Osteoblast (primary cell): Measurements from ENCODE around the gene RGS9. TPM values are rescaled to one million over a fixed set of nuclear protein-coding genes. Genes with fewer than 3 reads are reported as not detected.

Experiments used
- DNase-seq: peaks from one replicate; pipeline ENCODE4 v3.0.0; 2011; ENCODE audit warnings: low spot score, mixed read lengths; ENCODE audit not compliant: insufficient read length; ENCODE audit errors: missing footprints
- H2AFZ ChIP-seq: 2 replicates; pipeline ENCODE4 v1.6.0; 2011; ENCODE audit warnings: mild to moderate bottlenecking, low read length
- H3K27ac ChIP-seq: 2 replicates; pipeline ENCODE4 v1.5.1; 2011; ENCODE audit warnings: mild to moderate bottlenecking, low read depth, low read length, moderate library complexity
- H3K27me3 ChIP-seq: 2 replicates; pipeline ENCODE4 v1.6.0; 2012; ENCODE audit warnings: mild to moderate bottlenecking, control low read depth, inconsistent platforms, low read length, moderate library complexity; ENCODE audit not compliant: insufficient read depth
- H3K36me3 ChIP-seq: 2 replicates; pipeline ENCODE4 v1.5.1; 2011; ENCODE audit warnings: mild to moderate bottlenecking, low read length, control low read depth, moderate library complexity; ENCODE audit not compliant: insufficient read depth
- H3K4me1 ChIP-seq: 2 replicates; pipeline ENCODE4 v1.5.1; 2011; ENCODE audit warnings: mild to moderate bottlenecking, low read length, control low read depth, moderate library complexity; ENCODE audit not compliant: insufficient read depth
- H3K4me2 ChIP-seq: 2 replicates; pipeline ENCODE4 v1.6.0; 2011; ENCODE audit warnings: mild to moderate bottlenecking, low read length; ENCODE audit not compliant: insufficient read depth
- H3K4me3 ChIP-seq: fragments of 200-600 bp; sonication (generic); 3 replicates; pipeline ENCODE4 v1.5.1; 2012; ENCODE audit warnings: mild to moderate bottlenecking, low read length, inconsistent platforms; ENCODE audit not compliant: insufficient read depth
- H3K79me2 ChIP-seq: 2 replicates; pipeline ENCODE4 v1.6.0; 2012; ENCODE audit warnings: mild to moderate bottlenecking, low read length, control low read depth, inconsistent platforms; ENCODE audit not compliant: insufficient read depth
- H3K9me3 ChIP-seq: 2 replicates; pipeline ENCODE4 v1.5.1; 2011; ENCODE audit warnings: low read depth, low read length, control low read depth
- H4K20me1 ChIP-seq: 2 replicates; pipeline ENCODE4 v1.6.0; 2012; ENCODE audit warnings: mild to moderate bottlenecking, low read length, control low read depth; ENCODE audit not compliant: insufficient read depth
- total RNA-seq: library from RNA; depleted of rRNA; stranded (reverse); fragments of >200 nt; gene quantifications from 2 replicates; pipeline ENCODE4 v1.2.3, GENCODE V29; 2012
- TF ChIP-seq, protein P1 (sequence below): IDR thresholded peaks from 2 replicates; pipeline ENCODE4 v1.5.1; 2011; ENCODE audit warnings: mild to moderate bottlenecking, low read depth, low read length, moderate library complexity; ENCODE audit errors: extremely low read depth

Gene RGS9
- total RNA-seq, 1 donor, result 0.36 TPM

DNA sequence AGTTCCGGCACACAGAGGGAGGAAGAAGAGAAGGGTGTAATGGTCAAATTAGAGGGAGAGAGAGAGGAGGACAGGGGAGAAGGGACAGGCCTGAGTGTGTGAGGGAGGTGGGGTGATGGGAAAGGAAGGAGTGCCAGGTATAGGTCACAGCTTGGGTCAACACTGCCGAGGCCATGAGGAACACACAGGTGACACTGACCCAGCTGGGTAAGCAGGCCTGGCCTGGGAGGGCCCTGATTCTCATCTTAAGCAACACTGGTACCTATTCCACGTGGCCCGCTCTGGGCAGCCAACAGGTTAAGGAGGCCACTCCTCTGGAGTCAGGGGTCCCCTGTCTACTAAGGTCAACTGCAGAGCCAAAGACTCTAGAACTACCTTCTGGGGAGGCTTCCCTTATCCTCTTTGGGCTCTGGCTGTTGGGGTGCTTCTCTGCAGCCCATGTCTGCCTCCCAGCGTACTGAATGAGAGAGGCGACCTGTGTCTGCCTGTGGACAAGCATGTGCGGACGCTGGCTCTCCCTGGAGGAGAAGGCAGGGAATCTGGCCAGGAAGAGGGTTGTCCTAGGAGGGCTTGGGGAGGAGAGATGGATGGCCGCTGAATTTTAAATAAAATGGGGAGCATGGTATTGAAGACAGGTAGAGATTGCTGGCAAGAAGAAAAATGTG, 57.6 kb downstream of the RGS9 start:
- Histone ChIP-seq H4K20me1 (no peaks in the 10 kb centered on the region), H3K79me2 (no peaks in the 10 kb centered on the region), H2AFZ (no peak overlapping the region), H3K4me1 (peaks cover 21% of the 10 kb centered on the region), H3K4me2 (no peak overlapping the region), H3K27ac (no peak overlapping the region), H3K9me3 (no peaks in the 10 kb centered on the region), H3K36me3 (no peaks in the 10 kb centered on the region), H3K4me3 (no peak overlapping the region), H3K27me3 (no peaks in the 10 kb centered on the region)
- TF ChIP-seq, protein P1, sequence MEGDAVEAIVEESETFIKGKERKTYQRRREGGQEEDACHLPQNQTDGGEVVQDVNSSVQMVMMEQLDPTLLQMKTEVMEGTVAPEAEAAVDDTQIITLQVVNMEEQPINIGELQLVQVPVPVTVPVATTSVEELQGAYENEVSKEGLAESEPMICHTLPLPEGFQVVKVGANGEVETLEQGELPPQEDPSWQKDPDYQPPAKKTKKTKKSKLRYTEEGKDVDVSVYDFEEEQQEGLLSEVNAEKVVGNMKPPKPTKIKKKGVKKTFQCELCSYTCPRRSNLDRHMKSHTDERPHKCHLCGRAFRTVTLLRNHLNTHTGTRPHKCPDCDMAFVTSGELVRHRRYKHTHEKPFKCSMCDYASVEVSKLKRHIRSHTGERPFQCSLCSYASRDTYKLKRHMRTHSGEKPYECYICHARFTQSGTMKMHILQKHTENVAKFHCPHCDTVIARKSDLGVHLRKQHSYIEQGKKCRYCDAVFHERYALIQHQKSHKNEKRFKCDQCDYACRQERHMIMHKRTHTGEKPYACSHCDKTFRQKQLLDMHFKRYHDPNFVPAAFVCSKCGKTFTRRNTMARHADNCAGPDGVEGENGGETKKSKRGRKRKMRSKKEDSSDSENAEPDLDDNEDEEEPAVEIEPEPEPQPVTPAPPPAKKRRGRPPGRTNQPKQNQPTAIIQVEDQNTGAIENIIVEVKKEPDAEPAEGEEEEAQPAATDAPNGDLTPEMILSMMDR, result no peak
- no peak for DNase-seq

DNA sequence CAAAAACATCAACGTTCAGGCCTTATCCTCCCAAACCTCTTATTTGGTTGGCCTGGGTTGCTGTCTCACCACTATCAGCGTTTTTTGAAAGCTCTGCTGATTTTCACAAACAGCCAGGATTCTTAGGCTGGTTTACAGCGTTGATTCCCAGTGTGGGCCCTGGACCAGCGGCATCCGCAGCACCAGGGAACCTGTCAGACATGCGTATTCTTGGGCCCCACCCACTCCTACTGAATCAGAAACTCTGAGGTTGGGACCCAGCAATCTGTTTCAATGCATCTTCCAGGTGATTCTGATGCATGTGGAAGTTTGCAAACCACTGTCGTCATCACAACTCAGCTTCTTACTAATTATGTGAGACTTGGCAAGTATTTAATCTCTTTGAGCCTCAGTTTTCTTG, 58.5 kb downstream of the RGS9 start:
- no peaks in the 10 kb centered on the region for H3K36me3 ChIP-seq
- H3K79me2 ChIP-seq, result no peaks in the 10 kb centered on the region
- TF ChIP-seq, protein P1, result no peak
- H3K4me3 ChIP-seq, result no peak overlapping the region
- H3K27me3 ChIP-seq, result no peaks in the 10 kb centered on the region
- peaks cover 18% of the 10 kb centered on the region for H3K4me1 ChIP-seq
- DNase-seq, result no peak
- no peak overlapping the region for H2AFZ ChIP-seq
- no peak overlapping the region for H3K27ac ChIP-seq
- H3K9me3 ChIP-seq, result no peaks in the 10 kb centered on the region
- no peaks in the 10 kb centered on the region for H4K20me1 ChIP-seq
- no peak overlapping the region for H3K4me2 ChIP-seq

DNA sequence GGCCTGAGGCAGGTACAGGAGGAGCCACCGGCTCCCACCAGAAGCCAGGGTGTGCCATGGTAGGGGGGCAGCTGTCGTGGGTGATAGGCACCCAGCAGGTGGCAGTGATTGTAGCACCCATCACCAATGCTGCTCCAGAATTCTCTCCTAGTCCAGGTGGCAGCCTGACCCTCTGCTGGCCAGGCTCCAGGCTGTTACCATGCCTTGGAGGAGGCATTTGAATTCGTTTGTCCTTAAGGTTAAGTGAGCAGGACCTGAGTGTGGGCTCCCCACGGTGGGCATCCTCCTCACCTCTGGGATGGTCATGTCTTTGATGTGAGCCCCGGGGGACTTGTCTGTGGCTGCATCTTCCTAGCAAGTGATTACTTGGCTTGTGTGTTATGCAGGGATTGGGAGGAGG, 59.4 kb downstream of the RGS9 start:
- no peak overlapping the region for H3K4me3 ChIP-seq
- H3K4me1 ChIP-seq, result peaks cover 18% of the 10 kb centered on the region
- TF ChIP-seq, protein P1, result no peak
- H3K9me3 ChIP-seq, result no peaks in the 10 kb centered on the region
- H4K20me1 ChIP-seq, result no peaks in the 10 kb centered on the region
- no peaks in the 10 kb centered on the region for H3K79me2 ChIP-seq
- H3K27ac ChIP-seq, result no peak overlapping the region
- H3K4me2 ChIP-seq, result no peak overlapping the region
- peaks cover 5% of the 10 kb centered on the region for H3K27me3 ChIP-seq
- no peak overlapping the region for H2AFZ ChIP-seq
- no peaks in the 10 kb centered on the region for H3K36me3 ChIP-seq
- no peak for DNase-seq

DNA sequence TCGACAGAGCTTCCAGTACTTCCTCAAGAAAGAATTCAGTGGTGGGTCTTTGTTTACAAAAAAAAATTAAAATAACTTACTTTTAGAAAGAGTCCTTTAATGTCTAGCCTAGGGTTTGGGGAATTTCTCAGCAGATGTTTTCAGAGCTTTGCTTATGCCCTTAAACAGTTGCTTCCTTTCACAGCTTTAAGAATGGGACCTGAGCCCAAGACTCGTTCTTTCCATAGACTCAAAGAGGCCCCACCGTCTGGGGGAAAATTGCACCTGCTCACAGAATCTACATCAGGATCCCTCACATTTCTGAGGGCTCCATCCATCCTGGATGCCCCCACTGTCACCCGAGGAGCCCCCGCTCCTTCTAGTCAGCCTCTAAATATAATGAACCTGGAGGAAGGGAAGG, 60.0 kb downstream of the RGS9 start:
- Histone ChIP-seq H3K27ac (no peak overlapping the region), H3K9me3 (no peaks in the 10 kb centered on the region), H4K20me1 (no peaks in the 10 kb centered on the region), H3K27me3 (peaks cover 5% of the 10 kb centered on the region), H3K79me2 (no peaks in the 10 kb centered on the region), H2AFZ (no peak overlapping the region), H3K4me3 (no peak overlapping the region), H3K4me2 (no peak overlapping the region), H3K36me3 (no peaks in the 10 kb centered on the region), H3K4me1 (peaks cover 17% of the 10 kb centered on the region)
- TF ChIP-seq, protein P1, result no peak
- no peak for DNase-seq
